Lower leg skin (tissue), 3 donors: ENCODE measurements around the gene ACOX1.

Source experiments
- POLR2A ChIP-seq, 2 donors: fragments of 450-650 bp; IDR thresholded peaks; one replicate each; pipeline ENCODE4 v1.6.1; 2016 to 2017; ENCODE audit warnings: antibody characterized with exemption in 2 of 2, mild to moderate bottlenecking in 1 of 2, moderate library complexity in 1 of 2
- TF ChIP-seq, protein P1 (sequence below), 3 donors: fragments of 450-650 bp; IDR thresholded peaks; one replicate each; pipeline ENCODE4 v1.5.1; 2016; ENCODE audit warnings: antibody characterized with exemption in 3 of 3, mild to moderate bottlenecking in 3 of 3, moderate library complexity in 2 of 3

DNA sequence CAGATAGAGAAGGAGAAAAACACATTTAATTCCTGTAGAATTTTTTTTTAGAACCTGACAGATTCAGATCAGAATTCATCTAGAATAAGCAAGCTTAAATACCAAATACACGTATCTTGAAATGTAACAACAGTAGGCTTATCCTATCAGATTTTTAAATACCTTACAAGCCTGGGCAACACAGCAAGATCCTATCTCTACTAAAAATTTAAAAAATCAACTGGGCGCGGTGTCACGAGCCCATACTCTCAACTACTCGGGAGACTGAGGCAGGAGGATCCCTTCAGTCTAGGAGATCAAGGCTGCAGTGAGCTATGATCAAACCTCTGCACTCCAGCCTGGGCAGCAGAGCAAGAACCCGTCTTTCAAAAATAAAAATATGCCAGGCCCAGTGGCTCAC, 13.5 kb downstream of the ACOX1 start:
- TF ChIP-seq POLR2A (IDR thresholded peaks at IDR 0.05): no peak
- TF ChIP-seq, protein P1, sequence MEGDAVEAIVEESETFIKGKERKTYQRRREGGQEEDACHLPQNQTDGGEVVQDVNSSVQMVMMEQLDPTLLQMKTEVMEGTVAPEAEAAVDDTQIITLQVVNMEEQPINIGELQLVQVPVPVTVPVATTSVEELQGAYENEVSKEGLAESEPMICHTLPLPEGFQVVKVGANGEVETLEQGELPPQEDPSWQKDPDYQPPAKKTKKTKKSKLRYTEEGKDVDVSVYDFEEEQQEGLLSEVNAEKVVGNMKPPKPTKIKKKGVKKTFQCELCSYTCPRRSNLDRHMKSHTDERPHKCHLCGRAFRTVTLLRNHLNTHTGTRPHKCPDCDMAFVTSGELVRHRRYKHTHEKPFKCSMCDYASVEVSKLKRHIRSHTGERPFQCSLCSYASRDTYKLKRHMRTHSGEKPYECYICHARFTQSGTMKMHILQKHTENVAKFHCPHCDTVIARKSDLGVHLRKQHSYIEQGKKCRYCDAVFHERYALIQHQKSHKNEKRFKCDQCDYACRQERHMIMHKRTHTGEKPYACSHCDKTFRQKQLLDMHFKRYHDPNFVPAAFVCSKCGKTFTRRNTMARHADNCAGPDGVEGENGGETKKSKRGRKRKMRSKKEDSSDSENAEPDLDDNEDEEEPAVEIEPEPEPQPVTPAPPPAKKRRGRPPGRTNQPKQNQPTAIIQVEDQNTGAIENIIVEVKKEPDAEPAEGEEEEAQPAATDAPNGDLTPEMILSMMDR (IDR thresholded peaks at IDR 0.05): no peak
